ENCODE data around the gene DNTTIP2. TPM values are rescaled to one million over a fixed set of nuclear protein-coding genes. Genes with fewer than 3 reads are reported as not detected.

The DNTTIP2 gene
- total RNA-seq, 4 donors from 2014 or later: 3.0 to 37.6 (median 24.2) TPM

DNA sequence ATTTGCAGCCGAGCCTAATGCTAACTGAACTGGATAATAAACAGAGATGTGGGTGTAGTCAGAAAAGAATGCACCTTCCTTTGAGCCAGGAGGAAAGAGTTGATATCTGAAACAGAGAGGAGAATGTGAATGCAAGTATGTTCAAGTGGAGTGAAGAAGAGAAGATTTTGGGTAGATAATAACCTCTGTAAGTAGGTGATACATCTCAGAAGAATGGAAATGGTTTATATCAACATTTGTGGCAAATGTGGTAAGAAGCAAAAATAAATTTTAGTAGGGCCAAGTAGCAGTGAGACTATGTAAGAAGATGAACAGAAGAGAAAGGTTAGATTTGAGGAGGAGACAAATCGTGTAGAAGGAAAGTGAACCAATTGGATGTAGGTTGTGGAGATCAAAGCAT is 1.7 kb upstream of the DNTTIP2 start:
- 92 to 94% methylated on average over 2 of the region's 2 CpGs for WGBS, 2 donors (ENCODE audit: low coverage in 1 of 2)
- in situ Hi-C loops (cut with MboI; ENCODE audit: low pct_ligation_motif_present in 1 of 4, low pct_unique_long_range_greater_than_20kb in 1 of 4, low sequenced_read_pairs in 3 of 4): no loop called here
- H3K27me3 ChIP-seq: no peaks in the 10 kb centered on the region
- intact Hi-C loops (cut with DNase I; ENCODE audit: low total_unique reads): no loop called here
- no peak overlapping the region for H3K4me3 ChIP-seq
- no peaks in the 10 kb centered on the region for H3K9me3 ChIP-seq
- no peak overlapping the region for H3K27ac ChIP-seq
- H3K36me3 ChIP-seq: peaks cover 0 to 7% (median 0%) of the 10 kb centered on the region in 4 donors
- H3K4me1 ChIP-seq: peaks cover 10 to 34% (median 21%) of the 10 kb centered on the region in 4 donors
- no peak for DNase-seq
- TF ChIP-seq EP300 (IDR thresholded peaks at IDR 0.05; ENCODE audit: low read depth) (no peak), POLR2A (IDR thresholded peaks at IDR 0.05) (no peak), POLR2AphosphoS5 (IDR thresholded peaks at IDR 0.05) (no peak)
- TF ChIP-seq, protein P1, sequence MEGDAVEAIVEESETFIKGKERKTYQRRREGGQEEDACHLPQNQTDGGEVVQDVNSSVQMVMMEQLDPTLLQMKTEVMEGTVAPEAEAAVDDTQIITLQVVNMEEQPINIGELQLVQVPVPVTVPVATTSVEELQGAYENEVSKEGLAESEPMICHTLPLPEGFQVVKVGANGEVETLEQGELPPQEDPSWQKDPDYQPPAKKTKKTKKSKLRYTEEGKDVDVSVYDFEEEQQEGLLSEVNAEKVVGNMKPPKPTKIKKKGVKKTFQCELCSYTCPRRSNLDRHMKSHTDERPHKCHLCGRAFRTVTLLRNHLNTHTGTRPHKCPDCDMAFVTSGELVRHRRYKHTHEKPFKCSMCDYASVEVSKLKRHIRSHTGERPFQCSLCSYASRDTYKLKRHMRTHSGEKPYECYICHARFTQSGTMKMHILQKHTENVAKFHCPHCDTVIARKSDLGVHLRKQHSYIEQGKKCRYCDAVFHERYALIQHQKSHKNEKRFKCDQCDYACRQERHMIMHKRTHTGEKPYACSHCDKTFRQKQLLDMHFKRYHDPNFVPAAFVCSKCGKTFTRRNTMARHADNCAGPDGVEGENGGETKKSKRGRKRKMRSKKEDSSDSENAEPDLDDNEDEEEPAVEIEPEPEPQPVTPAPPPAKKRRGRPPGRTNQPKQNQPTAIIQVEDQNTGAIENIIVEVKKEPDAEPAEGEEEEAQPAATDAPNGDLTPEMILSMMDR (IDR thresholded peaks at IDR 0.05): no peak

DNA sequence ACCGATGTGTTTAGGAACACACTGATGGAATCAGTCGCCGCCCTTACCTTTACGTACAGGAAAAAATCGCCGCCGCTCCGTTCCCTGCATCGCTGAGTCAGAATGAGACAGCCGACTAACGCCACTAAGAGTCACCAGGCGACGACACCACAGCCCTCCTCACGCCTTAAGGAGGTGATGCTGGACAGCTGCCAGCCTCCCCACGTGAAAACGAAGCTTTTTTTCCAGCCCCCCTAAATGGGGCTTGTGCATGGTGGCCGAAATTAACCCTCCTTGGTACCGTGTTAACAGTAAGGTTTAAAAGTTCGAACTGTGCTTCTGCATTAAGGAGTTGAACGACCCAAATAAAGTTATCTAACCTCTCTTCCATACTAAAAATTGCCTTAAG is 511 bp downstream of the DNTTIP2 start:
- intact Hi-C loops (cut with DNase I; ENCODE audit: low total_unique reads): no loop called here
- Histone ChIP-seq H3K4me3 (peak overlapping the region; percentile 82 to 95 (median 88)), H3K9me3 (no peaks in the 10 kb centered on the region), H3K27ac (peak overlapping the region; percentile 87 to 95 (median 92)), H3K4me1 (peaks cover 10 to 34% (median 21%) of the 10 kb centered on the region in 4 donors), H3K36me3 (peaks cover 0 to 26% (median 7%) of the 10 kb centered on the region in 4 donors), H3K27me3 (no peaks in the 10 kb centered on the region)
- TF ChIP-seq, protein P1 (IDR thresholded peaks at IDR 0.05): no peak
- TF ChIP-seq POLR2A (IDR thresholded peaks at IDR 0.05) (no peak), EP300 (IDR thresholded peaks at IDR 0.05; ENCODE audit: low read depth) (no peak), POLR2AphosphoS5 (IDR thresholded peaks at IDR 0.05) (no peak)
- peak; percentile 63 for DNase-seq
- WGBS, 2 donors (ENCODE audit: low coverage in 1 of 2): 0 to 1% methylated on average over 1 to 20 of the region's 20 CpGs
- in situ Hi-C loops (cut with MboI; ENCODE audit: low pct_ligation_motif_present in 1 of 4, low pct_unique_long_range_greater_than_20kb in 1 of 4, low sequenced_read_pairs in 3 of 4): no loop called here

DNA sequence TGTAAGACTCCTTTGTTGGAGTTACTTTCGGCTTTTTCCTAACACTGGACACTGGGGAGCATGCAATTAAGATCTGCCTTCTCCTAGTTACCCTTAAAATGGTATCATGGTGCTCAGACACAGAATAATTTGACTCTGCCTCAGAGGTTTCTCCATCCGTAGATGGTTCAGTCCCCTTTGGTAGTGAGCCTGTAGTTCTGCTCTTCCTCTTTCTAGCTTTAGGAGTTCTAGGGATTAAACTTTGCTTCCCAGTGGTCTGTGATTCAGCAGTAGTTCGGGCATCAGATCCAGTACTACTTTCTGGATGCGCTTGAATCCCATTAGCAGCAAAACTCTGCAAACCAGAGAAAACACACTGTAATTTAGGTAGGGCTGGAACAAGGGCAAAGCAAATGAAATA is 1.5 kb downstream of the DNTTIP2 start:
- H3K27ac ChIP-seq: peak overlapping the region in 1 of 4 donors; percentile 90
- WGBS, 2 donors (ENCODE audit: low coverage in 1 of 2): 79 to 87% methylated on average over 3 to 4 of the region's 4 CpGs
- intact Hi-C loops (cut with DNase I; ENCODE audit: low total_unique reads) (no loop called here), in situ Hi-C loops (cut with MboI; ENCODE audit: low pct_ligation_motif_present in 1 of 4, low pct_unique_long_range_greater_than_20kb in 1 of 4, low sequenced_read_pairs in 3 of 4) (no loop called here)
- no peak for DNase-seq
- TF ChIP-seq EP300 (IDR thresholded peaks at IDR 0.05; ENCODE audit: low read depth) (no peak), POLR2A (IDR thresholded peaks at IDR 0.05) (no peak), POLR2AphosphoS5 (IDR thresholded peaks at IDR 0.05) (no peak)
- TF ChIP-seq, protein P1 (IDR thresholded peaks at IDR 0.05): no peak
- H3K4me3 ChIP-seq: no peak overlapping the region
- peaks cover 0 to 36% (median 12%) of the 10 kb centered on the region in 4 donors for H3K36me3 ChIP-seq
- no peaks in the 10 kb centered on the region for H3K9me3 ChIP-seq
- peaks cover 10 to 34% (median 21%) of the 10 kb centered on the region in 4 donors for H3K4me1 ChIP-seq
- no peaks in the 10 kb centered on the region for H3K27me3 ChIP-seq

DNA sequence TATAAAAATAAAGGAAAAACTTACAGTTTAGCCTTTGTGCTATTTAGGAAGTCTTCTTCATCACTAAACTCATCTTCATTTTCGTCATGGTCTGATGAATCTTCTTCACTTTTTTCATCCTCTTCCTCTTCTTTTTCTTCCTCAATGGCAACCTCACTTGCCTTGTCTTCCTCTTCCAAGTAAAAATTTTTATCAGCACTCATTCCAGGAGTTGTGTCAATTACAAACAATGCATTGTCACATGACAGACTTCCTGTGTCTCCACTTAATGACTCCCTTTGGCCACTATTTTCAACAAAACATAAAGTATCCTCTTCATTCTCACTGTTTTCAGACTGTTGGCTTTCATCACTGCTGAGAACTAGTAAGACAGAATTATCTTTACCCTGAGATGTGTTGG is 2.8 kb downstream of the DNTTIP2 start:
- H3K4me1 ChIP-seq: peaks cover 10 to 34% (median 21%) of the 10 kb centered on the region in 4 donors
- 59 to 70% methylated on average over 1 of the region's 1 CpG for WGBS, 2 donors (ENCODE audit: low coverage in 1 of 2)
- no peaks in the 10 kb centered on the region for H3K9me3 ChIP-seq
- no peak overlapping the region for H3K4me3 ChIP-seq
- intact Hi-C loops (cut with DNase I; ENCODE audit: low total_unique reads) (no loop called here), in situ Hi-C loops (cut with MboI; ENCODE audit: low pct_ligation_motif_present in 1 of 4, low pct_unique_long_range_greater_than_20kb in 1 of 4, low sequenced_read_pairs in 3 of 4) (no loop called here)
- TF ChIP-seq, protein P1 (IDR thresholded peaks at IDR 0.05): no peak
- TF ChIP-seq POLR2AphosphoS5 (IDR thresholded peaks at IDR 0.05) (no peak), POLR2A (IDR thresholded peaks at IDR 0.05) (no peak), EP300 (IDR thresholded peaks at IDR 0.05; ENCODE audit: low read depth) (no peak)
- no peaks in the 10 kb centered on the region for H3K27me3 ChIP-seq
- H3K27ac ChIP-seq: no peak overlapping the region
- H3K36me3 ChIP-seq: peaks cover 0 to 49% (median 18%) of the 10 kb centered on the region in 4 donors
- no peak for DNase-seq
